Measurements from ENCODE around the gene RND1. TPM values are rescaled to one million over a fixed set of nuclear protein-coding genes. Genes with fewer than 3 reads are reported as not detected.

Gene RND1
- total and polyA plus RNA-seq, 2 of the 13 experiments (the other 11 are each of a cell fraction or from before 2014, with no cell fraction given), result 1.8 to 1.9 TPM

- TF ChIP-seq MEIS2 (CRISPR knock-in tag; IDR thresholded peaks at IDR 0.05), result peak; percentile 68; the same call in 1 of the 2 replicates
- TF ChIP-seq EHMT2 (IDR thresholded peaks at IDR 0.05; ENCODE audit: borderline replicate concordance, low read depth, low read length), result no peak
- peak; percentile 81 for TF ChIP-seq MXD1 (CRISPR knock-in tag; IDR thresholded peaks at IDR 0.05)
- 0 out of 2 replicates have a peak, but pooled peaks have one; percentile 7 for TF ChIP-seq ZBTB44 (CRISPR knock-in tag; IDR thresholded peaks at IDR 0.05)
- 0 out of 2 replicates have a peak, but pooled peaks have one; percentile 26 for TF ChIP-seq NCOA2 (CRISPR knock-in tag; IDR thresholded peaks at IDR 0.05)
- TF ChIP-seq ETV6 (CRISPR knock-in tag; conservative IDR thresholded peaks at IDR 0.05), result 0 out of 2 replicates have a peak, but pooled peaks have one; percentile 69
- peak; percentile 84; the same call in 1 of the 2 replicates for TF ChIP-seq ZNF564 (CRISPR knock-in tag; IDR thresholded peaks at IDR 0.05)
- peak; percentile 85; the same call in 1 of the 2 replicates for TF ChIP-seq ZFP91 (CRISPR knock-in tag; IDR thresholded peaks at IDR 0.05; ENCODE audit: borderline replicate concordance)
- TF ChIP-seq SKIL (CRISPR knock-in tag; IDR thresholded peaks at IDR 0.05; ENCODE audit: borderline replicate concordance), result no peak; the same call in 1 of the 2 replicates
- TF ChIP-seq POGZ (CRISPR knock-in tag; IDR thresholded peaks at IDR 0.05), result peak; percentile 70; the same call in 1 of the 2 replicates
- TF ChIP-seq ZNF17 (CRISPR knock-in tag; IDR thresholded peaks at IDR 0.05), result 0 out of 2 replicates have a peak, but pooled peaks have one; percentile 26
- TF ChIP-seq MAZ (IDR thresholded peaks at IDR 0.05; ENCODE audit: borderline replicate concordance, low read depth, low read length), result no peak
- TF ChIP-seq MAZ (CRISPR knock-in tag; IDR thresholded peaks at IDR 0.05; ENCODE audit: low read depth), result peak; percentile 28; the same call in 1 of the 2 replicates
- peak; percentile 59 for TF ChIP-seq SAP130 (CRISPR knock-in tag; IDR thresholded peaks at IDR 0.05; ENCODE audit: low read depth)
- TF ChIP-seq SP5 (CRISPR knock-in tag; IDR thresholded peaks at IDR 0.05; ENCODE audit: borderline replicate concordance, low read depth), result no peak
- peak; percentile 68; the same call in 1 of the 2 replicates for TF ChIP-seq ZNF724P (CRISPR knock-in tag; IDR thresholded peaks at IDR 0.05; ENCODE audit: borderline replicate concordance)
- TF ChIP-seq ZFYVE20 (CRISPR knock-in tag; IDR thresholded peaks at IDR 0.05; ENCODE audit: borderline replicate concordance, low read depth), result peak; percentile 74; the same call in 1 of the 2 replicates
These were observed 51.2 kb downstream of the RND1 start (continued) for GRCh38 chr12:48814262-48815125.

Data from HepG2 (cell line).